MM.1S (cell line): ENCODE measurements around the gene ABCA13.

ENCODE experiments used
- CTCF ChIP-seq: fragments of 300-600 bp; sonication (generic); IDR thresholded peaks from 2 replicates; pipeline ENCODE4 v1.5.1; 2016; ENCODE audit warnings: antibody characterized with exemption, low read length, mixed read lengths
- EZH2 ChIP-seq: fragments of 300-600 bp; sonication (generic); optimal IDR thresholded peaks from 2 replicates; pipeline ENCODE3; 2017; ENCODE audit warnings: low read depth, mild to moderate bottlenecking, antibody characterized with exemption, low read length, mixed read lengths
- EZH2phosphoT487 ChIP-seq: fragments of 300-600 bp; sonication (generic); IDR thresholded peaks from 2 replicates; pipeline ENCODE4 v1.6.1; 2018; ENCODE audit warnings: antibody characterized with exemption, low read length

GRCh38 chr7:48180981-48181380, 9.7 kb downstream of the ABCA13 start:
- TF ChIP-seq CTCF (no peak), EZH2 (no peak), EZH2phosphoT487 (no peak)
